Naive B cell (primary cell): ENCODE results near the gene LMBRD2. TPM values are rescaled to one million over a fixed set of nuclear protein-coding genes. Genes with fewer than 3 reads are reported as not detected.

ENCODE experiments used
- ATAC-seq, 2 donors: fragments of 150-1000 bp; cut with Tn5 transposase; 2 replicates each; pipeline ENCODE4 v1.10.0; 2021; ENCODE audit warnings: low read depth in 2 of 2, mild to moderate bottlenecking in 2 of 2, moderate library complexity in 2 of 2
- DNase-seq: peaks from one replicate; pipeline ENCODE4 v3.0.0; 2022
- H3K27ac Mint-ChIP-seq, 6 donors: one replicate each; pipeline ENCODE4 v1.8.0; 2020 to 2022; ENCODE audit warnings: mild to moderate bottlenecking in 6 of 6, mixed read lengths in 6 of 6, moderate library complexity in 5 of 6, inconsistent platforms in 2 of 6
- H3K27me3 Mint-ChIP-seq, 3 donors: one replicate each; pipeline ENCODE4 v1.8.0; 2021 to 2022; ENCODE audit warnings: mixed read lengths in 3 of 3, mild to moderate bottlenecking in 1 of 3
- H3K36me3 Mint-ChIP-seq, 2 donors: one replicate each; pipeline ENCODE4 v1.8.0; 2020 to 2022; ENCODE audit warnings: mixed read lengths in 2 of 2, inconsistent platforms in 1 of 2, mild to moderate bottlenecking in 1 of 2
- H3K4me1 Mint-ChIP-seq, 3 donors: one replicate each; pipeline ENCODE4 v1.8.0; 2020 to 2022; ENCODE audit warnings: mixed read lengths in 3 of 3, inconsistent platforms in 1 of 3, mild to moderate bottlenecking in 1 of 3, moderate library complexity in 1 of 3
- H3K4me3 Mint-ChIP-seq, 8 donors: one replicate each; pipeline ENCODE4 v1.8.0; 2020 to 2022; ENCODE audit warnings: mild to moderate bottlenecking in 8 of 8, mixed read lengths in 8 of 8, moderate library complexity in 8 of 8, inconsistent platforms in 2 of 8
- H3K9me3 Mint-ChIP-seq, 7 donors: one replicate each; pipeline ENCODE4 v1.8.0; 2020 to 2022; ENCODE audit warnings: mixed read lengths in 7 of 7, mild to moderate bottlenecking in 5 of 7, inconsistent platforms in 2 of 7, moderate library complexity in 1 of 7
- polyA plus RNA-seq, 6 donors: library from polyadenylated mRNA; unstranded; fragments of 300-500 nt; fragmentation: Illumina TruSeq; gene quantifications; one replicate each; pipeline ENCODE4 v1.2.3, GENCODE V29; 2021; ENCODE audit warnings: low read depth in 6 of 6

The LMBRD2 gene
- polyA plus RNA-seq, 6 donors from 2014 or later = 3.6 to 6.7 (median 5.0) TPM

DNA sequence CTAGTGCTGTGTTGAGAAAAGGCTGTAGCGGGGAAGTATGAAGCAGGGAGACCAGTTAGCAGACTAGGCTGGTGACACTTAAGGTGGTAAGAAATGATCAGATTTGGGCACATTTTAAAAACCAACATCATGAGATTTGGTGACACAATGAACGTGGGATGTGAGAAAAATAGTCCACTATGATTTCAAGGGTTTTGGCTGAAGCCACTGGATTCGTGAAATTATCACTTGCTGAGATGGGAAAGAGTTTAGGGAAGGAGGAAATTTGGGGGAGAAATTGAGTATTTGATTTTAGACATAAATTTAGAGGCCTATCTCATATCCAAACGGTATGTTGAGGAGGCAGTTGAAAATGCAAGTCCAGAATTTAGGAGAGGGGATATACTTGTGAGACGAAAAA lies 23.4 kb upstream of the LMBRD2 start:
- H3K4me3 Mint-ChIP-seq = no peak overlapping the region
- ATAC-seq (no peak), DNase-seq (no peak)
- no peaks in the 10 kb centered on the region for H3K9me3 Mint-ChIP-seq
- H3K36me3 Mint-ChIP-seq = peaks cover 27 to 46% of the 10 kb centered on the region in 2 donors
- H3K4me1 Mint-ChIP-seq = no peaks in the 10 kb centered on the region
- peak overlapping the region in 2 of 6 donors; percentile 3 to 65 for H3K27ac Mint-ChIP-seq
- no peaks in the 10 kb centered on the region for H3K27me3 Mint-ChIP-seq

GRCh38 chr5:36174119-36174518 lies 22.4 kb upstream of the LMBRD2 start:
- Mint-ChIP-seq H3K9me3 (no peaks in the 10 kb centered on the region), H3K4me3 (no peak overlapping the region), H3K27me3 (no peaks in the 10 kb centered on the region), H3K36me3 (peaks cover 23 to 40% of the 10 kb centered on the region in 2 donors), H3K4me1 (no peaks in the 10 kb centered on the region), H3K27ac (no peak overlapping the region)
- ATAC-seq = no peak
- no peak for DNase-seq

- no peak overlapping the region for H3K27ac Mint-ChIP-seq
- H3K9me3 Mint-ChIP-seq = no peaks in the 10 kb centered on the region
- ATAC-seq = no peak
- no peak overlapping the region for H3K4me3 Mint-ChIP-seq
- no peak for DNase-seq
- peaks cover 30 to 35% of the 10 kb centered on the region in 2 donors for H3K36me3 Mint-ChIP-seq
- H3K27me3 Mint-ChIP-seq = no peaks in the 10 kb centered on the region
- peaks cover 0 to 3% (median 0%) of the 10 kb centered on the region in 3 donors for H3K4me1 Mint-ChIP-seq
Observed at GRCh38 chr5:36173426-36173825, 21.7 kb upstream of the LMBRD2 start.

DNA sequence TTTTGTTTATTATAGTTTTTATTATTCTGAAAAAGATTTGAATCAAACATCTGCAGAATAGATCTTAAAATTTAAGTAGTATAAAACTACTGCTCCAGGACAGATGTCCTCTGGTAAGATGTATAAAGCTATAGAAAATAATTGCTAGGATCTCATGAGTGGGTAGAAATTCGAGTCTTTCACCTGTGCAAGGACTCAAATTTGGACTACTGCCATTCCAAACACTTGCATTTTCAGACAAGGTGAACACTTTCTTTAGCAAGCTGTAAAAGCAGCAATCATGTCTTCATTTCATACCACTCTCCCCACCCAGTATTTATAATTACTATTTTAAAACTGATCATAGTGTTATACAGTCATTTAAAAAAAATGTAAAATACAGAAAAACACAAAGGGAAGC lies 20.9 kb upstream of the LMBRD2 start:
- Mint-ChIP-seq H3K27me3 (no peaks in the 10 kb centered on the region), H3K9me3 (no peaks in the 10 kb centered on the region), H3K36me3 (peaks cover 38 to 43% of the 10 kb centered on the region in 2 donors), H3K4me3 (no peak overlapping the region), H3K27ac (no peak overlapping the region), H3K4me1 (peaks cover 0 to 3% (median 0%) of the 10 kb centered on the region in 3 donors)
- ATAC-seq (no peak), DNase-seq (no peak)

DNA sequence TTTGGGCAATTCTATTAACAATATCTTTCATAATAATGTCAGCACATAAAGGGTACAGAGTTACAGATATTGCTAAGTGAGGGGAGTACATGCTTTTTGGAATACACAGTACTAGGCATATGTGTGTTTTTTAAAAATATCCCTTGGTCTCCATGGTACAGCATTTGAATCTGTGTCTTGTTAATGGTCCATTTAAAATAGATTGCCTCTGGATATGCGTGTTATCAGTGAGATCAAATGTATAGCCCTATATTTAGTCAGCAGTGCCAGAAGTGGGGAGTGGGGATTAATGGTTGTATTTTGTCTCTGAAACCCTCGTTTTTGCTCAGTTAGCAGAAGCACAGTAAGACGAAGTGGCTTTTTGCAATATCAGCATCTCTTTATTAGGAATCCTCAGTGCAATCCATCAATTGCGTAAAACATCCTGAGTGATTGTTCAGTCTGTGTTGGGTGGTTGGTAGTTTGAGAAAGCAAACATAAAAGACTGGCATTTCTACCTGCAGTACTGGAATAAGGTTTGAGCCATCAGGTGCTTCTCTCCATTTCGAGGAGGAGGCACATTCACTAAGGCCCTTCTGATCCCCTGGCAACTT lies 19.2 kb upstream of the LMBRD2 start:
- Mint-ChIP-seq H3K4me1 (peaks cover 0 to 3% (median 0%) of the 10 kb centered on the region in 3 donors), H3K27me3 (no peaks in the 10 kb centered on the region), H3K9me3 (no peaks in the 10 kb centered on the region), H3K27ac (peak overlapping the region in 1 of 6 donors; percentile 18), H3K4me3 (no peak overlapping the region), H3K36me3 (peaks cover 46 to 47% of the 10 kb centered on the region in 2 donors)
- ATAC-seq (no peak), DNase-seq (no peak)

- DNase-seq (no peak), ATAC-seq (no peak)
- H3K27me3 Mint-ChIP-seq = no peaks in the 10 kb centered on the region
- peak overlapping the region in 1 of 8 donors; percentile 35 for H3K4me3 Mint-ChIP-seq
- H3K4me1 Mint-ChIP-seq = peaks cover 0 to 7% (median under 1%) of the 10 kb centered on the region in 3 donors
- no peaks in the 10 kb centered on the region for H3K9me3 Mint-ChIP-seq
- no peak overlapping the region for H3K27ac Mint-ChIP-seq
- H3K36me3 Mint-ChIP-seq = peaks cover 35 to 37% of the 10 kb centered on the region in 2 donors
Observed at GRCh38 chr5:36168737-36169136, 17.1 kb upstream of the LMBRD2 start.

- no peak overlapping the region for H3K4me3 Mint-ChIP-seq
- H3K4me1 Mint-ChIP-seq = peaks cover 7 to 27% (median 12%) of the 10 kb centered on the region in 3 donors
- H3K9me3 Mint-ChIP-seq = no peaks in the 10 kb centered on the region
- H3K36me3 Mint-ChIP-seq = peaks cover 51 to 55% of the 10 kb centered on the region in 2 donors
- H3K27me3 Mint-ChIP-seq = no peaks in the 10 kb centered on the region
- DNase-seq = no peak
- ATAC-seq = no peak
- no peak overlapping the region for H3K27ac Mint-ChIP-seq
Observed at GRCh38 chr5:36164461-36164860, 12.8 kb upstream of the LMBRD2 start.

DNA sequence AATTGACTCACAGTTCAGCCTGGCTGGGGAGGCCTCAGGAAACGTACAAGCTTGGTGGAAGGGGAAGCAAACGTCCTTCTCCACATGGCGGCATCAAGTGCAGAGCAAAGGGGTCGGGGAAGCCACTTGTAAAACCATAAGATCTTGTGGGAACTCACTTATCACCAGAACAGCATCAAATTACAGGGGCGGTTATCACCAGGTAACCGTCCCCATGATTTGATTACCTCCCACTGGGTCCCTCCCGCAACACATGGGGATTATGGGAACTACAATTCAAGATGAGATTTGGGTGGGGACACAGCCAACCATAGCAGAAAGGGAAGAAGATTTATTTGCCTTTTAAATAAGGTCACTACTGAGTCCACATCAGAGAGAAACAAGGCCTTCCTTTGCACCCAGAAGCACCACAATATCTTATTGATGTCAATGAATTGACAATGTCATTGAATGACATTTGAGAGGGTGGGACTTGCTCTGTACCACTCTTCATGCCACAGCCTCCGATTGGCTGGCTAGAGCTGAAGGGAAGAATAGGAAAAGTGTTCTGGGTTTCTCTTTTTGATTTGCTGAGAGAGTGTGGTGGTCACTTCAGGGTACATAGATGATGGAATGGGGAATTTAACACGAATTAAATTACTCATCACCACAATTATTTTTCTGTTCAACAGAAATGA lies 11.3 kb upstream of the LMBRD2 start:
- Mint-ChIP-seq H3K36me3 (peaks cover 56 to 57% of the 10 kb centered on the region in 2 donors), H3K9me3 (no peaks in the 10 kb centered on the region), H3K27ac (peak overlapping the region in 1 of 6 donors; percentile 47)

GRCh38 chr5:36161361-36161760 lies 9.7 kb upstream of the LMBRD2 start:
- Mint-ChIP-seq H3K4me3 (no peak overlapping the region), H3K27ac (no peak overlapping the region), H3K9me3 (no peaks in the 10 kb centered on the region), H3K4me1 (peaks cover 20 to 43% (median 29%) of the 10 kb centered on the region in 3 donors), H3K36me3 (peaks cover 44 to 47% of the 10 kb centered on the region in 2 donors), H3K27me3 (no peaks in the 10 kb centered on the region)
- ATAC-seq (no peak), DNase-seq (no peak)

More for the DNA sequence above, 11.3 kb upstream of the LMBRD2 start:
- ATAC-seq (no peak), DNase-seq (no peak)
- no peaks in the 10 kb centered on the region for H3K27me3 Mint-ChIP-seq
- no peak overlapping the region for H3K4me3 Mint-ChIP-seq
- peaks cover 17 to 34% (median 18%) of the 10 kb centered on the region in 3 donors for H3K4me1 Mint-ChIP-seq

- no peak for DNase-seq
- H3K4me1 Mint-ChIP-seq = peaks cover 25 to 49% (median 36%) of the 10 kb centered on the region in 3 donors
- no peak for ATAC-seq
- peaks cover 44 to 50% of the 10 kb centered on the region in 2 donors for H3K36me3 Mint-ChIP-seq
- no peaks in the 10 kb centered on the region for H3K27me3 Mint-ChIP-seq
- no peak overlapping the region for H3K4me3 Mint-ChIP-seq
- H3K9me3 Mint-ChIP-seq = no peaks in the 10 kb centered on the region
- peak overlapping the region in 1 of 6 donors; percentile 7 for H3K27ac Mint-ChIP-seq
Observed at GRCh38 chr5:36160617-36161016, 8.9 kb upstream of the LMBRD2 start.

- Mint-ChIP-seq H3K4me3 (no peak overlapping the region), H3K9me3 (no peaks in the 10 kb centered on the region), H3K36me3 (peaks cover 46 to 50% of the 10 kb centered on the region in 2 donors), H3K27me3 (no peaks in the 10 kb centered on the region), H3K4me1 (peaks cover 39 to 51% (median 44%) of the 10 kb centered on the region in 3 donors), H3K27ac (no peak overlapping the region)
- DNase-seq (no peak), ATAC-seq (no peak)
Observed at GRCh38 chr5:36158144-36158543, 6.5 kb upstream of the LMBRD2 start.

DNA sequence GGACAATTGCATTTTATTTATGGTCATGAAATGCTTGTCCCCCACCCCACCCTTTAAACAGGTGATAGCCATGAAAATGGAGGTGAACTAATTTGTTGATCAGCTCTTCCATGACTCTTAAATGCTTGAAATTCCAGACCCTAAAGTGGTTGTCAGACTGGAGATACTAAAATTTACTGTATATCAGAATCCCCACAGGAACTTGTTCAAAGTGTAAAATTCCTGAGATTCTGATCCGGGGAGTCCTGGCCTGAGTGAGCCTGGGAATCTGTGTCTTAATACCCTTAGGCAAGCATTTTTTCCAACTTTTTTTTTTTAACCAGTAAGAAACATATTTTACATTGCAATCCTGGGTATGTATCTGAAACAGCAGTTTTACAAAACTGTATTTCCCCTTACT lies 4.9 kb upstream of the LMBRD2 start:
- H3K4me1 Mint-ChIP-seq = peaks cover 45 to 49% (median 49%) of the 10 kb centered on the region in 3 donors
- H3K36me3 Mint-ChIP-seq = peaks cover 30 to 36% of the 10 kb centered on the region in 2 donors

DNA sequence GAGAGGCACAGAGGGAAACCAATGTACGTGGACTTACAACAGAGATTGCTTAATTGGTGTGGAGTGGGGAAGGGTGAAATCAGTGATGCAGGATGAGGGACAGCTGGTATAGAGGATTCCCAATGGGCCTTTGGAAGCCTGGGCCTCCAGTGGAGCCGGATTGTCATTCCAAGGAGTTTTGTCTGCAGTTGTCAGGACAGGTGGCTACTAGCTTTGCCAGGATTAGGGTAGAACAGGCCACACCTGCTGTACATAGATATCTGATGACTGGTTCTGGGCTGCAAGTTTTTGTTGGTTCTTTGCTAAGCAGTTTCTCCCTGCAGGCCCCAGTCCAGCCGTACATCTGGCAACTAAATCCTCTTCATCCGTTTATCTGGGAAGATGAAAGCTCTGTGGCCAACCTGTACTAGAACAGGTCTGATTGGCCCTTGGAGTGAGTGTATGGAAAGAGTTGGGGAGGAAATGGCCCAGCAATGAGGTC lies 4.5 kb upstream of the LMBRD2 start:
- Mint-ChIP-seq H3K27me3 (no peaks in the 10 kb centered on the region), H3K27ac (no peak overlapping the region), H3K4me3 (no peak overlapping the region), H3K36me3 (peaks cover 29 to 31% of the 10 kb centered on the region in 2 donors), H3K9me3 (no peaks in the 10 kb centered on the region), H3K4me1 (peaks cover 46 to 51% (median 49%) of the 10 kb centered on the region in 3 donors)
- no peak for ATAC-seq
- DNase-seq = no peak

More for the DNA sequence above, 4.9 kb upstream of the LMBRD2 start:
- no peak overlapping the region for H3K4me3 Mint-ChIP-seq
- ATAC-seq = no peak
- H3K9me3 Mint-ChIP-seq = no peaks in the 10 kb centered on the region
- DNase-seq = no peak
- H3K27me3 Mint-ChIP-seq = no peaks in the 10 kb centered on the region
- H3K27ac Mint-ChIP-seq = no peak overlapping the region

DNA sequence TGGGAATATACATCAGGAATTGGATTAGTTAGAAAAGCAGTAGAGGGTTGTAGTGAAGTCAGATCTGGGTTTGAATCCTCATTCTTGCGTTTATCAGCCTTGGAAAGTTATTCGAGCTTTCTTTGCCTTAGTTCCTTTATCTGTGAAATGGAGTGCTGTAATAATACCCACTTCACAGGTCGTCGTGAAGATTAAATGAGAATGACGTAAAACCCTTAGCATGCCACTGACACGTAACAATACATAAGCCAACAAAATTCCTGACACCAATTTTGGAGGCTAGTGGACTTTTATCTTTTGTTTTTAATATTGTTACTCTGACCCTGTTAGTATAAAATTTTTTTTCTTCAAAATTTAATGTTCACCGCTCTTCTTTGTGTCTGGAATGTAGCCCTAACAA lies 3.6 kb upstream of the LMBRD2 start:
- DNase-seq (no peak), ATAC-seq (no peak)
- Mint-ChIP-seq H3K4me1 (peaks cover 54 to 60% (median 57%) of the 10 kb centered on the region in 3 donors), H3K4me3 (no peak overlapping the region), H3K9me3 (no peaks in the 10 kb centered on the region), H3K27me3 (no peaks in the 10 kb centered on the region), H3K36me3 (peaks cover 29 to 31% of the 10 kb centered on the region in 2 donors), H3K27ac (no peak overlapping the region)
